Mesothelial cell of epicardium (in vitro differentiated cells): ENCODE measurements around the gene ANKRD63. TPM values are rescaled to one million over a fixed set of nuclear protein-coding genes. Genes with fewer than 3 reads are reported as not detected.

Experiments used
- DNase-seq, 2 experiments: peaks; one replicate each; pipeline ENCODE4 v3.0.0; 2021; ENCODE audit warnings: low spot score in 2 of 2; ENCODE audit not compliant: unreplicated experiment in 2 of 2
- H3K27ac Mint-ChIP-seq: 2 replicates; pipeline ENCODE4 v1.8.0; 2021; ENCODE audit warnings: mixed read lengths
- H3K27me3 Mint-ChIP-seq: 2 replicates; pipeline ENCODE4 v1.8.0; 2021; ENCODE audit warnings: low read depth, mixed read lengths
- H3K36me3 Mint-ChIP-seq: 2 replicates; pipeline ENCODE4 v1.8.0; 2021; ENCODE audit warnings: mixed read lengths
- H3K4me1 Mint-ChIP-seq: 2 replicates; pipeline ENCODE4 v1.8.0; 2021; ENCODE audit warnings: mixed read lengths
- H3K4me3 Mint-ChIP-seq: 2 replicates; pipeline ENCODE4 v1.8.0; 2021; ENCODE audit warnings: mild to moderate bottlenecking, moderate library complexity, mixed read lengths
- H3K9me3 Mint-ChIP-seq: 2 replicates; pipeline ENCODE4 v1.8.0; 2021; ENCODE audit warnings: mixed read lengths
- CTCF ChIP-seq: fragments of 200-600 bp; sonication (generic); IDR thresholded peaks from one replicate; pipeline ENCODE4 v1.5.0; 2021; ENCODE audit warnings: antibody characterized with exemption; ENCODE audit not compliant: unreplicated experiment
- total RNA-seq: library from RNA; stranded (reverse); gene quantifications from 3 replicates; pipeline ENCODE4 v1.2.1, GENCODE V29; 2021

Gene ANKRD63
- total RNA-seq, 1 donor from 2014 or later, result 0.31 TPM

GRCh38 chr15:40270246-40270995 lies 12.4 kb downstream of the ANKRD63 start:
- H3K9me3 Mint-ChIP-seq, result no peaks in the 10 kb centered on the region

GRCh38 chr15:40269604-40270003 lies 13.3 kb downstream of the ANKRD63 start:
- Mint-ChIP-seq H3K4me3 (no peak overlapping the region), H3K4me1 (peaks cover 6% of the 10 kb centered on the region), H3K36me3 (no peaks in the 10 kb centered on the region), H3K27ac (no peak overlapping the region), H3K9me3 (no peaks in the 10 kb centered on the region), H3K27me3 (no peaks in the 10 kb centered on the region)
- TF ChIP-seq CTCF, result no peak
- no peak for DNase-seq

More at GRCh38 chr15:40270246-40270995, 12.4 kb downstream of the ANKRD63 start:
- no peak for DNase-seq
- no peak overlapping the region for H3K4me3 Mint-ChIP-seq
- peaks cover 3% of the 10 kb centered on the region for H3K4me1 Mint-ChIP-seq
- no peaks in the 10 kb centered on the region for H3K36me3 Mint-ChIP-seq
- H3K27ac Mint-ChIP-seq, result no peak overlapping the region
- TF ChIP-seq CTCF, result no peak
- no peaks in the 10 kb centered on the region for H3K27me3 Mint-ChIP-seq

GRCh38 chr15:40267670-40268069 lies 15.2 kb downstream of the ANKRD63 start:
- no peak overlapping the region for H3K27ac Mint-ChIP-seq
- peaks cover 11% of the 10 kb centered on the region for H3K4me1 Mint-ChIP-seq
- no peak for TF ChIP-seq CTCF
- no peaks in the 10 kb centered on the region for H3K9me3 Mint-ChIP-seq
- H3K4me3 Mint-ChIP-seq, result no peak overlapping the region
- no peak for DNase-seq
- no peaks in the 10 kb centered on the region for H3K27me3 Mint-ChIP-seq
- no peaks in the 10 kb centered on the region for H3K36me3 Mint-ChIP-seq

GRCh38 chr15:40266828-40267304 lies 16.0 kb downstream of the ANKRD63 start:
- Mint-ChIP-seq H3K27ac (no peak overlapping the region), H3K36me3 (no peaks in the 10 kb centered on the region), H3K4me3 (no peak overlapping the region), H3K4me1 (peaks cover 11% of the 10 kb centered on the region), H3K9me3 (no peaks in the 10 kb centered on the region), H3K27me3 (no peaks in the 10 kb centered on the region)
- DNase-seq, result no peak
- TF ChIP-seq CTCF, result no peak

- no peak for DNase-seq
- Mint-ChIP-seq H3K4me3 (no peak overlapping the region), H3K9me3 (no peaks in the 10 kb centered on the region), H3K36me3 (no peaks in the 10 kb centered on the region), H3K4me1 (peaks cover 11% of the 10 kb centered on the region), H3K27me3 (no peaks in the 10 kb centered on the region), H3K27ac (no peak overlapping the region)
- TF ChIP-seq CTCF, result no peak
Measured at GRCh38 chr15:40265875-40266274, 17.0 kb downstream of the ANKRD63 start.
